Stimulated activated CD8-positive, alpha-beta memory T cell treated with anti-CD3 and anti-CD28 coated beads, Interleukin-15, amount 100 ng/mL, for 1 hour (primary cell): ENCODE measurements around the gene SMIM13.
"Not testable (repeated sequence)": the region's sequence is repeated elsewhere in the genome, so short reads cannot be mapped to it uniquely, and the experiment has no call there.

Experiments
- DNase-seq: peaks from one replicate; pipeline ENCODE4 v3.0.0-alpha.2; 2020; ENCODE audit warnings: low read depth

SMIM13 gene

GRCh38 chr6:11083956-11084355 is 9.7 kb upstream of the SMIM13 start:
- DNase-seq, result no peak

GRCh38 chr6:11085758-11086435 is 7.7 kb upstream of the SMIM13 start:
- DNase-seq, result no peak

GRCh38 chr6:11087141-11087812 is 6.4 kb upstream of the SMIM13 start:
- not testable (repeated sequence) for DNase-seq

GRCh38 chr6:11089695-11090094 is 3.9 kb upstream of the SMIM13 start:
- no peak for DNase-seq

GRCh38 chr6:11091141-11091540 is 2.5 kb upstream of the SMIM13 start:
- not testable (repeated sequence) for DNase-seq

GRCh38 chr6:11092668-11093375 is 812 bp upstream of the SMIM13 start:
- DNase-seq, result no peak

- DNase-seq, result no peak
These were observed 333 bp upstream of the SMIM13 start for GRCh38 chr6:11093376-11093625.

GRCh38 chr6:11094411-11094851 is 797 bp downstream of the SMIM13 start:
- peak; percentile 9 for DNase-seq

GRCh38 chr6:11094941-11095340 is 1.3 kb downstream of the SMIM13 start:
- no peak for DNase-seq

GRCh38 chr6:11096109-11096508 is 2.5 kb downstream of the SMIM13 start:
- DNase-seq, result no peak

- no peak for DNase-seq
These were observed 3.8 kb downstream of the SMIM13 start for GRCh38 chr6:11097476-11097875.

GRCh38 chr6:11098004-11098403 is 4.4 kb downstream of the SMIM13 start:
- DNase-seq, result no peak

GRCh38 chr6:11101417-11101816 is 7.8 kb downstream of the SMIM13 start:
- DNase-seq, result no peak

GRCh38 chr6:11103065-11103464 is 9.4 kb downstream of the SMIM13 start:
- DNase-seq, result no peak

- DNase-seq, result no peak
These were observed 15.1 kb downstream of the SMIM13 start for GRCh38 chr6:11108726-11109125.

GRCh38 chr6:11110921-11111768 is 17.5 kb downstream of the SMIM13 start, which contains the start of gene ERVFRD-1:
TSS of gene ERVFRD-1 (minus strand) at chr6:11111725. CDS start at chr6:11105310, 6,415 bp downstream.
- DNase-seq, result no peak

- DNase-seq, result no peak
These were observed 18.3 kb downstream of the SMIM13 start for GRCh38 chr6:11111769-11112437.

GRCh38 chr6:11113038-11113437 is 19.4 kb downstream of the SMIM13 start:
- no peak for DNase-seq

- not testable (repeated sequence) for DNase-seq
These were observed 22.3 kb downstream of the SMIM13 start for GRCh38 chr6:11115808-11116536.

- DNase-seq, result no peak
These were observed 26.8 kb downstream of the SMIM13 start for GRCh38 chr6:11120271-11121005.
